T1000 (cell line): ENCODE results near the gene GNPDA2.

Experiments used
- DNase-seq: peaks from one replicate; lab custom pipeline; 2025; ENCODE audit warnings: mixed read lengths; lab: John Stamatoyannopoulos, UW

The GNPDA2 gene

DNA sequence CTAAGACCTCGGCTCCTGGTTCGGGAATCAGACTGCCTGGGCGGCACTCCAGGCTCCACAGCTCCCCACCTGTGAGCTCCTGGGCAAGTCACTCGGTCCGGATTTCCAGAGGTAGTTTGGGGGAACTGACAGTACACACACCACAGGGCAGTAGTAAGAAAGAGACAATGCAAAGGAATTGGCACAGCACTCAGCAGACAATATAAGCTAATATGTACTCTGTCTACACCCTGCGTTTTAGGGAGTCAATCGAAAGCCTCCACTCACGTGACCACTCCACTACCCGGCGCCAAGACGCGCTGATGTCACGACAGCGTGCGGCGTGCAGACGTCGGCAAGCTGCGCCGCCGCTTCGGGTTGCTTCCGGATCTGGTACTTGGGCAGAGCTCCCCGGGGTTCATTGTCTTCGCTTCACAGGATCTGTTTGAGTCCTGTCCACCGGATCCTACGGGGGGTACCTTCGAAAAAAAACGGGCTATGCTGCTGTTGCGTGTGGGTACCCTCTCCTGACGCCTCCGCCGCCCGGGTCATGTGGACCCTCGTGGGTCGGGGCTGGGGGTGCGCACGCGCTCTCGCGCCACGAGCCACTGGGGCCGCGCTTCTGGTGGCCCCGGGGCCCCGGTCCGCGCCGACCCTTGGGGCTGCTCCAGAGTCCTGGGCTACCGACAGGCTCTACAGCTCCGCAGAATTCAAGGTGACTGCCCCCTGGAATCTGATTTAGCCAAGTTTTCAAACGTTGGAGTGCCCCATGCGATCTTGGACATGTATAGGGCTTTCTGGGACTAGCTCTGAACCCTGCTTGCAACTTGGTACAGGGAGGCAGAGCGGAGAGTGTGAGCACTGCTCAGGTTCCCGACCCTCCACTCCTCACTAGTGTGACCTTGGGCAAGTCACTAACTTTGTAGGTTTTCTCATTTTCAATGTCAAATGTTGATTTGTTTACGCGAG is 48.0 kb downstream of the GNPDA2 start, which contains the start of gene GUF1:
GUF1 (plus strand) TSS at position 327 of the 948 bp plus-strand sequence; CDS start at position 530, 203 bp downstream.
- peak; percentile 83 for DNase-seq

GRCh38 chr4:44675366-44675765 is 51.0 kb downstream of the GNPDA2 start:
- DNase-seq, result no peak

GRCh38 chr4:44674471-44674870 is 51.9 kb downstream of the GNPDA2 start:
- DNase-seq, result no peak

DNA sequence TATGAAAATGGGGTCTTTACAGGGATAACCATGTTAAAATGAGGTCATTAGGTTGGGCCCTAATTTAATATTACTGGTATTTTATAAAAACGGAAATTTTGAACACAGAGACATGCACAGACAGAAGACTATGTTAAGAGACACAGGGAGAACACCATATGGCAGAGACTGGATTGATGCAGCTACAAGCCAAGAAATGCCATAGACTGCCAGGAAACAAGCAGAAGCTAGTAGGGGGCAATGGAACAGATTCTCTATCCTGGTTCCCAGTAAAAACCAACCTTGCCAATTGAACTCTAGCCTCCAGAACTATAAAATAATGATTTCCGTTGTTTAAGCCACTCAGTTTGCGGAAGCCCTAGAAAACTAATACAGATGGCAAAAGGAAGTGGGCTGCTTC is 54.7 kb downstream of the GNPDA2 start:
- DNase-seq, result no peak

- no peak for DNase-seq
These were observed 55.7 kb downstream of the GNPDA2 start for GRCh38 chr4:44670506-44671199.

GRCh38 chr4:44668526-44668925 is 57.8 kb downstream of the GNPDA2 start:
- no peak for DNase-seq

DNA sequence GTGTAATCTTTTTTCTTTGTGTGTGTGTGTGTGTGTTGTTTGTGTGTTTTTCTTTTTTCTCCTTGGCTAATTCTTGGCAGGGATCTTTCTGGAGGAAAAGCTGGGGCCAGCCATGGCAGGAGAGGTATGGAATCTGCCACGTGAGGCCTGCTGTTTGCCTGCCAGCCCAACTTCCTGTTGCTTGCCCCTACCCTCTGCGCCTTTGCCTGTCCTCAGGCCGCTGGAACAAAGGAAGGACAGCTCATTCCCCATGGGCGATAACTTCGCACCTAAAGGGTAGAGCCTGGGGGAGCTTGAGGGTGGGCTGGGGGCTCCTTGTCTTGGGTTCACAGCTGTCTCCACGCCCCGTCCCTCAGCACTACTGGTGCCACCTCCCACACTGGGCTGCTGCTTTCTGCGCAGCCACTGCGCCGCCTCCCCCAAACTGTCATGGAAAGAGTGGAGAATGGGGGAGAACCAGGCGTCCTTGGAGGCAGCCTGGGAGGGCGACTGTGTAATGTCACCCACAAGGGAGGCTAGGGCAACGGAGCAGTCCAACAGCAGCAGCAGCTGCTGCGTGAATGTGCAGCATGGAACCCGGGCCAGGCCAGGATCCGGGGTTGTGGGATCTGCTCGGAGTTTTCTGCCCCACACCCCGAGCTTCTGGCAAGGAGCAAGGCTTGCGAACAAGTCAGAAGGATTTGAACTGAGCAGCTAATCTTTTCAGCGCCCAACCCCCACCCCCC is 62.7 kb downstream of the GNPDA2 start:
- no peak for DNase-seq

- DNase-seq, result no peak
These were observed 63.7 kb downstream of the GNPDA2 start for GRCh38 chr4:44662623-44663005.

DNA sequence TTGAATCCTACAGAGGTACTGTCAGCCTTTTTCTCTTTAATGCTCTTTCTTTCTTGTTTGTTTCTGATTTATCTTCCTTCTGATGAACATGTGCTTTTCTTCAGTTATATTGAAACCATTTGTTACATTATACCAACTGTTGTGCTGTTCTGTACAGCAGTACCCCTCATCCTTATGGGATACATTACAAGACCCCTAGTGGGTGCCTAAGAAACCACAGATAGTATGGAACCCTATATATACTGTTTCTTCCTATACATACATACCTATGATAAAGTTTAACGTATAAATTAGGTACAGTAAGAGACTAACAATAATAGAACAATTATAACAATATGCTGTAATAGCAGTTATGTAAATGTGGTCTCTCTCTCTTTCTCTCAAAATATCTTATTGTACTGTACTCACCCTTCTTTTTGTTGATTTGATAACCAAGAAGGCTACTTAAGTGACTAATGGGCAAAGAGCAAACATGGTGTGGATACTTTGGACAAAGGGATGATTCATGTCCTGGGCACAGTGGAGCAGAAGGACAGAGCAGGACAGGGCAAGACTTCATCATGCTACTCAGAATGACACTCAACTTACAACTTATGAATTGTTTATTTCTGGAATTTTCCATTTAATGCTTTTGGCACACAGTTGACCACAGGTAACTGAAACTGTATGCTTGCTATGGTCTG is 64.3 kb downstream of the GNPDA2 start:
- DNase-seq, result no peak

DNA sequence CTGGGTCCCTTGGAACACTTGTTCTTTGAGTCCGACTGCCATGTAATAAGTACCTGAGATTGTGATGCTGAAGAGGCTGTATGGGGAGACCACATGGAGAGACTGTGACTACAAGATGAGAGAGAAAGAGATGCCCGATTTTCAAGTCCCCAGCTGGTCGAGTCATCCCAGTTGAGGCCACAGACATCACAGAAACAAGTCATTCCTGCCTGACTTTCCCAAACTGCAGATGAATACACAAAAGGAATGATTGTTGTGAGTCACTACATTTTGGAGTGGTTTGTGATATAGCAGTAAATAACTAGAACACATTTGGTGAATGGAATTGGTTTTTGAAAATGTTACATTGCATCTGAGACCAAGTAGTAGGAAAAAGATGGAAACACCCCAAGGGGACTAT is 66.0 kb downstream of the GNPDA2 start:
- DNase-seq, result no peak

- no peak for DNase-seq
These were observed 74.4 kb downstream of the GNPDA2 start for GRCh38 chr4:44652002-44652401.
